GM12878 (cell line): ENCODE data around the gene DCTN5.

Source experiments
- CTCF ChIP-seq, 3 experiments: IDR thresholded peaks in 2 of 3; conservative IDR thresholded peaks in 1 of 3; 2 replicates each; pipeline ENCODE4 v1.5.1; 2011; ENCODE audit warnings: low read depth in 3 of 3, low read length in 3 of 3, mild to moderate bottlenecking in 3 of 3, control low read depth in 2 of 3, moderate library complexity in 2 of 3, inconsistent platforms in 1 of 3, mixed read lengths in 1 of 3; ENCODE audit not compliant: control insufficient read depth in 2 of 3, insufficient read depth in 1 of 3; ENCODE audit errors: extremely low read depth in 1 of 3
- MTA2 ChIP-seq: fragments of 450-650 bp; IDR thresholded peaks from 2 replicates; pipeline ENCODE4 v1.6.1; 2016; ENCODE audit warnings: low read depth, mild to moderate bottlenecking, moderate library complexity

GRCh38 chr16:23611936-23612335, 29.3 kb upstream of the DCTN5 start:
- no peak for TF ChIP-seq CTCF (IDR thresholded peaks at IDR 0.05 in 2 of 3, conservative IDR thresholded peaks at IDR 0.05 in 1 of 3; ENCODE audit: control insufficient read depth in 2 of 3, extremely low read depth in 1 of 3, insufficient read depth in 1 of 3, low read depth in 3 of 3, low read length in 3 of 3)
- no peak for TF ChIP-seq MTA2
